K562 (cell line): ENCODE measurements around the gene UBFD1. TPM values are rescaled to one million over a fixed set of nuclear protein-coding genes. Genes with fewer than 3 reads are reported as not detected.
A peak's percentile ranks its signal among the peaks of the same experiment; 100 is the strongest.

ENCODE experiments used
- CBX8 ChIP-seq: fragments of 200-600 bp; sonication (generic); IDR thresholded peaks from 2 replicates; pipeline ENCODE4 v1.6.1; 2012; ENCODE audit warnings: borderline replicate concordance, mixed run types, low read depth, mild to moderate bottlenecking, moderate library complexity, mixed read lengths, low read length, control low read depth, inconsistent platforms; ENCODE audit not compliant: poor library complexity, severe bottlenecking; ENCODE audit errors: extremely low read depth
- FOXP1 ChIP-seq: sonication (generic); formaldehyde crosslinking; IDR thresholded peaks from 2 replicates; pipeline ENCODE4 v1.8.0; 2022; ENCODE audit warnings: mild to moderate bottlenecking, missing genetic modification reagents
- GTF3C2 ChIP-seq: IDR thresholded peaks from 3 replicates; pipeline ENCODE4 v1.6.1; 2011; ENCODE audit warnings: borderline replicate concordance, mild to moderate bottlenecking, moderate library complexity; ENCODE audit not compliant: insufficient read length; ENCODE audit errors: extremely low read depth
- HCFC1 ChIP-seq: IDR thresholded peaks from 2 replicates; pipeline ENCODE4 v1.6.1; 2012; ENCODE audit warnings: low read depth, low read length, improper control_type of control experiment
- HNRNPH1 ChIP-seq: fragments of 200-400 bp; formaldehyde crosslinking; optimal IDR thresholded peaks from 2 replicates; pipeline ENCODE3; 2017; ENCODE audit warnings: low read depth, mild to moderate bottlenecking, low read length, moderate library complexity
- NR2F6 ChIP-seq: fragments of 450-650 bp; formaldehyde crosslinking; IDR thresholded peaks from 2 replicates; pipeline ENCODE4 v1.4.0; 2020; ENCODE audit warnings: mild to moderate bottlenecking
- RBM17 ChIP-seq: fragments of 200-400 bp; formaldehyde crosslinking; IDR thresholded peaks from 2 replicates; pipeline ENCODE4 v1.6.1; 2017; ENCODE audit warnings: low read depth, mild to moderate bottlenecking, low read length, borderline replicate concordance
- SIX5 ChIP-seq, 2 experiments: IDR thresholded peaks; 2 replicates each; pipeline ENCODE4 v1.6.1; 2011; ENCODE audit warnings: low read length in 2 of 2, borderline replicate concordance in 1 of 2, low read depth in 1 of 2, mild to moderate bottlenecking in 1 of 2, moderate library complexity in 1 of 2; ENCODE audit not compliant: insufficient read depth in 1 of 2
- TAF9B ChIP-seq: fragments of 450-650 bp; IDR thresholded peaks from 2 replicates; pipeline ENCODE4 v1.6.1; 2018; ENCODE audit warnings: mild to moderate bottlenecking; ENCODE audit not compliant: partially characterized antibody
- TRIM25 ChIP-seq: fragments of 450-650 bp; IDR thresholded peaks from 2 replicates; pipeline ENCODE4 v1.7.0; 2016; ENCODE audit warnings: borderline replicate concordance
- USF2 ChIP-seq: sonication (generic); formaldehyde crosslinking; IDR thresholded peaks from 2 replicates; pipeline ENCODE4 v1.5.0; 2020; ENCODE audit warnings: missing genetic modification reagents
- ZBTB11 ChIP-seq, 3 experiments: fragments of 200-800 bp in 1 of 3; fragments of 250-450 bp in 1 of 3; fragments of 450-650 bp in 1 of 3; sonication (Bioruptor Pico) in 1 of 3; sonication (Bioruptor generic) in 1 of 3; formaldehyde crosslinking in 1 of 3; IDR thresholded peaks; 2 replicates each; pipeline versions ENCODE4 v1.6.1 to v1.8.0; 2016 to 2022; ENCODE audit warnings: mild to moderate bottlenecking in 2 of 3, missing genetic modification characterization in 2 of 3, missing compliant biosample characterization in 1 of 3, moderate library complexity in 1 of 3
- ZNF140 ChIP-seq: fragments of 250-450 bp; sonication (Bioruptor Pico); IDR thresholded peaks from 2 replicates; pipeline ENCODE4 v1.8.0; 2021; ENCODE audit warnings: moderate library complexity, mild to moderate bottlenecking, inconsistent platforms
- ZNF445 ChIP-seq: fragments of 250-450 bp; sonication (Bioruptor Pico); IDR thresholded peaks from 2 replicates; pipeline ENCODE4 v1.4.0; 2020; ENCODE audit warnings: low read depth, mild to moderate bottlenecking, moderate library complexity
- ZNF785 ChIP-seq: fragments of 250-450 bp; sonication (Bioruptor Pico); IDR thresholded peaks from 2 replicates; pipeline ENCODE4 v1.4.0; 2020; ENCODE audit warnings: mild to moderate bottlenecking
- ZZZ3 ChIP-seq: fragments of 450-650 bp; IDR thresholded peaks from 2 replicates; pipeline ENCODE4 v1.6.1; 2016; ENCODE audit warnings: antibody characterized with exemption, mild to moderate bottlenecking, moderate library complexity
- polyA plus RNA-seq, 8 experiments: library from polyadenylated mRNA; depleted of rRNA in 4 of 8; stranded (reverse) in 5 of 8; unstranded in 3 of 8; fragments of >200 nt; fragmentation: Nextera tagmentation in 2 of 8; fragmentation: Illumina TruSeq in 1 of 8; extraction: Ambion mirVana in 2 of 8; extraction: Trizol in 1 of 8; gene quantifications; 2 replicates each; pipeline versions ENCODE4 v1.2.1 to v1.2.3, GENCODE V29; 2011 to 2014; ENCODE audit warnings: inconsistent platforms in 1 of 8, missing spikeins in 1 of 8
- total RNA-seq, 7 experiments: library from RNA; depleted of rRNA in 6 of 7; stranded (reverse); fragments of >200 nt in 6 of 7; fragmentation: Illumina TruSeq in 2 of 7; extraction: Trizol in 2 of 7; gene quantifications; 2 replicates each; pipeline versions ENCODE4 v1.2.1 to v1.2.3, GENCODE V29; 2011 to 2021; ENCODE audit warnings: low replicate concordance in 1 of 7

UBFD1 gene
- total and polyA plus RNA-seq, 9 of the 15 experiments (the other 6 are each of a cell fraction or from before 2014, with no cell fraction given), result 10.7 to 66.2 (median 34.0) TPM

- TF ChIP-seq GTF3C2, result no peak
- TF ChIP-seq SIX5 (IDR thresholded peaks at IDR 0.05; ENCODE audit: borderline replicate concordance in 1 of 2, insufficient read depth in 1 of 2, low read depth in 1 of 2, low read length in 2 of 2), result no peak
- TF ChIP-seq TAF9B, result peak; percentile 77
- peak; percentile 55; the same call in 1 of the 2 replicates for TF ChIP-seq FOXP1 (CRISPR knock-in tag)
- no peak for TF ChIP-seq CBX8
- no peak for TF ChIP-seq ZNF785
- no peak for TF ChIP-seq NR2F6 (CRISPR knock-in tag)
- peak; percentile 67 for TF ChIP-seq HCFC1
- no peak for TF ChIP-seq ZNF445 (CRISPR knock-in tag)
- TF ChIP-seq ZNF140 (CRISPR knock-in tag), result no peak
- no peak for TF ChIP-seq HNRNPH1
- no peak; the same call in 1 of the 2 replicates for TF ChIP-seq TRIM25
- no peak for TF ChIP-seq ZZZ3
- TF ChIP-seq RBM17, result no peak
- TF ChIP-seq ZBTB11 (CRISPR knock-in tag; IDR thresholded peaks at IDR 0.05), result peak; percentile 32 to 88 (median 63); a peak in 4 of 6 replicates
- peak; percentile 91 for TF ChIP-seq USF2
Observed at GRCh38 chr16:23556881-23557778, at the start of gene UBFD1, which contains the start of gene EARS2 (continued).
